Measurements from ENCODE around the gene FYN.

Gene FYN

GRCh38 chr6:111831408-111831807 is 41.8 kb downstream of the FYN start:
- DNase-seq (ENCODE audit: low read depth): no peak

GRCh38 chr6:111829998-111830397 is 43.3 kb downstream of the FYN start:
- no peak for DNase-seq (ENCODE audit: low read depth)

DNA sequence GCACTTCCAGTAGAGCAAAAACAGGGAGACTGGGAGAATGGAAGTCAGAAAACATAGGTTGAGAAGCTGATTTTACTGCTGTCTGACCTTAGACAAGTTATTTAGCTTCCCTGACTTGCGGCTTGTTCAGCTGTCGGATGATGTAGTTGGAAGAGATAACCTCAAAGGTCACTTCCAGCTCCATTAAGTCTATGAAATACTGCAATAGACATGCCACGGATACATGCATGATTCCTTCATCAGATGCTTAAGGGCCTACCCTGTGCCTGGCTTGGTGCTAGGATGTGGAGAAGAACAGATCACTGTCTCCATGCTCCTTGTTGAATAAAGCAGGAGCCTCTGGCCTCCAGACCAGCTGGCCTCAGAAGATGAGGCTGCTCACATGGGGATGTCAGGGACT is 43.7 kb downstream of the FYN start:
- no peak for DNase-seq (ENCODE audit: low read depth)

DNA sequence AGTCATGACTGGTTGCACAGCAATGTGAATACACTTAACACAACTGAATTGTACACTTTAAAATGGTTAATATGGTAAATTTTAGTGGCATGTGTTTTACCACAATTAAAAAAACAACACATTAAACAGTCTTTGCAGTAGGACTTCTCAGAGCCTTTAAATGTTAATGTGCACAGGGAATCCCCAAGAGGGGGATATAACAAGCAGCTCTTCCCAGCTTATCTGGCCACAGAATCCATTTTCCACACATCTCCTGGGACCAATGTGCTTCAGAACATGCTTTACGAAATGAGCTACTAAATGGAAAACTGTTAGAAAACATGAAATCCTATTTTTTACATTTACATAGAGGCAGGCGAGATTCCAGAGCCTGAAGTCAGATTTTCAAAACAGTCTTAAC is 44.4 kb downstream of the FYN start:
- DNase-seq (ENCODE audit: low read depth): no peak

DNA sequence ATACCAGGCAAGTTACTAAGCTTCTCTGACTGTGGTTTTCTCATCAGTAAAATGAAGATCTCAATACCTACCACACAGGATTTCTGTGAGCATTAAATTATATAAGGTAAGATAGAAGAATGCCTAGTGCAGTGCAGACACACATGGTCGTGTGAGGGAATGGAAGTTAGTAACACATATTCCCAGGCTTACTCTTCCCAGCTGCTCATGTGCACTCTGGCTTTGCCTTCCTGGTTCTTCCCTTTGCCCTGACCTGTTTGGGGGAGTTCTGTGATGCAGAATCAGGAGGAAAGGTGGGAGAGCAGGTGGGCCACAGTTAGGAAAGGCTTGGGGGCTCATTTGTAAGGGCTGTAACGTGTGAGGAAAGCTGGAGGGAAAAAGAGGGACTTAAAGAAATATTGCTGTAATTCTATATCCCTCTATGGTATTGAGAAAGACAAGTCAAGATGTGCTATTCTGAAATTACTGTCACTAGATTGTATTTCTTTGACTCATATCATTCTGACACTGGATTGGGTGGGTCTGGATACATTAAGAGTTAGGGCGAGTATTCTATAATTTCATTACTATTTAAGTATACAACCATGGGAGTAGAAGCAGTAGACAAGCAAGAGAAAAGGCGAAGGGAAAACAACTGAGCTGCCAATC is 47.7 kb downstream of the FYN start:
- no peak for DNase-seq (ENCODE audit: low read depth)

DNA sequence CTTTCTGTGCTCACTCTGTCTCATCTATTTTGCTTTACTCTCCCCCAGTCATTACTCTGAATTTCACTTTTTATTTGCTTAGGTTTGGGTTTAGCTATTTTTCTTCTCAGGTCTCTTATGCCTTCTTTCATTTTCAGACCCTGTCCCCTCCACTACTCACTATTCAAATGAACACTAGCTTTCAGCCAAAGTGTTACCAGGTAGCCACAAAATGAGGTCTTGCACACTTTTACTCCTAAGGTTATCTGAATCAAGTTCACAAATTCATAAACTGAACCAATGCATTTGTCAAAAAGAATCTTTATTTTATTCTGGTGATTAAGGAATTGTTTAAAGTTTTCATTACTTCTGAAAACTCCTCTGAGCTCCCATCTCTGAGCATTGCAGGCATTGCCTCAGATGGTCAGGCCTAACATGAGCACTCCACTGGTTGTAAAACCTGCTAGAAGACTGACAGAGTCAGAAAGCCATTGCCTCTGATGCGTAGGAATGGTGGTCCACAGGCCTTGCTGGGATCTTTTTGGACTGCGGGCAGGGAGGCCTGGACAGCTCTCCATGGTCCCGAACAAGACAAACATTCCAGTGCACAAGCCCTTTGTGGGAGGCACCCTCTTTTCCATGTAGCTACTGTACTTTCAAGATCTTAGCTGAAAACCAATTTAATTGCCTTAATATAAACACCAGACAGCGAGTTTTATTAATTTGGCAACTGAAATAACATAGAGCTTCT is 48.5 kb downstream of the FYN start:
- peak; percentile 28 for DNase-seq (ENCODE audit: low read depth)

DNA sequence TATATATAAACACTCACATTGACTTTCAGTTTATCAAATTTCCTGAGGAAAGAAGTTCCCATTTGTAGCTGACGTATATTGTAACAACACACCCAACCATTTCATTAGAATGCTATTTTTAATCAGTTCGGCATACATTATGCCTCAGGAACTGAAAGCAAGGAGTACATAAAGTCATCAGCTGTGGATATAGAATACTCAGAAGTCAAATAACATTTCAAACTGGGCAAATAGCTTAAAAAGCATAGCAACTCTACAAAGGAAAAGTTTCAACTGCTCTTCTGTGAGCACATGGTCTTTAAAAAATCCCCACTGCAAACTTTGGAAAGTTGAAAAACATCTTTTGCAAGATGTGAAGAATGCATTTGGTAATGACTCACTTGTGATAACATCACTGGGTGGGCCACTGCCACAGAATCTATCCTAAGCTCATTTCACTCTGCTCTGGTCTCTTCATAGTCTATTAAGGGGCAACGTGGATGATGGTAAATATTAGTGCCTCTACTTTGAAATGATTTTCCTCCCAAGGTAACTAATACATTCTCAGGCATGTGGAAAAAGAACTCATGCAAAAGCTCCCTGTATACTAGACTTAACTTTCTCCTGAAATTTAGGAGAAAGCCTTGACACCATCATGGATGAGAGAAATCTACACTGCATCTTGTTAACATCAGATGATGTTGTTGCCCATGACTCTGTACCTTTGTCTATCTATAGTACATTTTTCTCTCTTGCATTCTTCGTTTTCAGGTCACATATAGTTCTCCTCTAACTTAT is 49.2 kb downstream of the FYN start:
- DNase-seq (ENCODE audit: low read depth): peak; percentile 93

DNA sequence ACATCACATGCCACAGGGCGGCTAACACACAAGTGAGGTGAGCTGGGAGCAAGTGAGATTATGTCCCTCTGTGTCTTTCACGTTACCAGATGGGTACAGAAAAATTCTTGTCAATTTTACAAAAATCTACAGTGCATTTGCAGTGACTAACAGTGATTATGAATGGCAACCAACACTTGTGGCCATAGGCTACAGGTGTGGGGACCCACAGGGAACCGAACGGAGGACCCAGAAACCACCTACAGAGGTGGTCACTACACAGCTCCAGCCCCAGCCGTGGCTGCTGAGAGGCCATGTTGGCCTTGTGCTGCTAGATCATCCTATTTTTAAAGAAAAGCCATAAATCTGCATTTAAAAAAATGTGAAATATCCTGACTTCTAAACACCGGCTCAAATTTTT is 50.2 kb downstream of the FYN start:
- no peak for DNase-seq (ENCODE audit: low read depth)

GRCh38 chr6:111819458-111819857 is 53.8 kb downstream of the FYN start:
- DNase-seq (ENCODE audit: low read depth): no peak

- DNase-seq (ENCODE audit: low read depth): peak; percentile 90
Observed at GRCh38 chr6:111818539-111819226, 54.6 kb downstream of the FYN start.

DNA sequence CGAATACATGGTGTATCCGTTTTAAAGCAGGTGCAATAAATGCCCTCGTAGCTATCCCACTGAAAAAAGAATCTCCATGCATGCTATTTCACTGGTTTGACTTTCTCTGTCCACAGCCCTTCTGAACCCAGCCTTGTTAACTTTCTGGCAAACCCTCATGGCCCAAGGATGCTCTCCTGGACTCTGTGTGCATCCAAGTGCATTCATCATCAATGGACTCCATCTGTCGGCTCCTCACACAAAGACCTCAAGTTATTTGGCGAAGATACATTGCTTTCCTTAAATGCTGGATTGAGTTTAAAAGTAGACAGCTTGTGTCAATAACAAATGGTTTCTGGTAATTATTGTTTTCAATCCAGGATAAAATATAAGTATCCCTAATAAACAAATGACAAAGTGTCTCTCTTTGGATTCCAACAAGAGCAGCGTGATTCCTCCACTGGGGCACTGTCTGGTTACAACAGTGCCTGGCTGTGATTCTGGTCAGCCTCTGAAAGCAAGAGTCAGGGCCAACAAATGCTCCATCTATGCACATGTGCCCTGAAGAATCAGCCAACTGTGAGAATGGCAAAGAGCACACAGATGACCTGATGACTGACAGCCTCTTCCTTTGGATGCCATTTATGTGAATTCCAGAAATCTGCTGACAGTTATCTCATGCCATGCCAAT is 55.7 kb downstream of the FYN start:
- no peak for DNase-seq (ENCODE audit: low read depth)

DNA sequence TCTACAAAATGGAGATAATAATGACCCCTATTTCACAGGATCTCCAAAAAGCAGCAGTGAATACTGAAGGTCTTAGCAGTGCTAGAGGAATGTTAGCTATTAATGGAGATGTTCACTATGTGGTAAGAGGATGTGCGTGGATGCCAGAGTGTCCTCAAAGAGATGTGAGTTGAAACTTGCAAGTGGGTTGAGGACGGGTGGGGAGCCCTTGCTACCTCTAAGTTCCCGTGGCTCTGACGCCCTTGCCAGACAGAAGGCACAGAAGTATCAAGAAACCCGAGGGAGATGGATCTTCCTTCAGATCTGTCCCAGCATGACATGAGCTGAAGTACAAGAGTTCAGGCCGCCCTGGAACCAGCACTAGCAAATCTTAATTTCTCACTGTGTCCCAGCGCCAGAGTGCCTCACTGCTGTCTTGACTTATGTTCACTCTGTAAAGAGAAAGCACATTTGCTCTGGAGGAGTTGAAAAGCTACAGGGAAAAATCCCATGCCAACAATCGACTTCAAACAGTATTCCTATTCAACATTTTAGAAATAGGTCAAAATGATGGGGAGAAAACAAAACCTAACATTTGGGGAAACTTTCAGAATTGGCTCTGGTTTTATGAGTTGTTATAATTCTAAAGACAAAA is 59.5 kb downstream of the FYN start:
- DNase-seq (ENCODE audit: low read depth): peak; percentile 45

- DNase-seq (ENCODE audit: low read depth): peak; percentile 55
Observed at GRCh38 chr6:111813237-111813636, 60.0 kb downstream of the FYN start.

GRCh38 chr6:111812060-111813038 is 60.9 kb downstream of the FYN start:
- DNase-seq (ENCODE audit: low read depth): peak; percentile 56

- DNase-seq (ENCODE audit: low read depth): no peak
Observed at GRCh38 chr6:111810294-111811131, 62.7 kb downstream of the FYN start.

- DNase-seq (ENCODE audit: low read depth): no peak
Observed at GRCh38 chr6:111809766-111810165, 63.5 kb downstream of the FYN start.

GRCh38 chr6:111809264-111809663 is 64.0 kb downstream of the FYN start:
- no peak for DNase-seq (ENCODE audit: low read depth)

DNA sequence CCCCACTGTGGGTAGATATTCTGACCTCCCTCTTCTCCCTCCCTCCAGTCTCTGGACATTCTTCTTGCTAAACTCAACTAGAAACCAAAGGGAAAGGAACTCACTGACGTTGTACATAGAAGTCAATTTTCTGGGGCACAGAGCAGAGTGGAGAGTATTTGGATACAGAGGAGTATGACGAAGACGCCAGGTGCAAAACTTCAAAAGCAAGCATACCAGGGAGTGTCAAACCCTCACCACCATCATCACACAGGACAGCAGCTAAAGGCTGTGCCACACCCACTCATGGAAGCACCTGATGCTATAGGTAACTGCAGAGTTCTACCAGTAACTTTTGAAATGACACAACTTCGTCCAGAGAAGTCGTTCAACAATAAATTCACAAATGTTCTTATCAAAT is 64.8 kb downstream of the FYN start:
- DNase-seq (ENCODE audit: low read depth): no peak
